Thyroid gland (tissue), 4 donors: ENCODE measurements around the gene ATP2A1. TPM values are rescaled to one million over a fixed set of nuclear protein-coding genes. Genes with fewer than 3 reads are reported as not detected.

ENCODE experiments used
- DNase-seq, 2 donors: peaks; one replicate each; pipeline ENCODE4 v3.0.0-alpha.2; 2019
- H3K27ac ChIP-seq, 3 donors: fragments of 200-600 bp; sonication (generic); 1 replicate in 2 of 3; 2 replicates in 1 of 3; pipeline ENCODE4 v1.5.1; 2016 to 2019; ENCODE audit warnings: mild to moderate bottlenecking in 1 of 3, moderate library complexity in 1 of 3
- H3K27me3 ChIP-seq: fragments of 200-600 bp; sonication (generic); one replicate; pipeline ENCODE4 v1.5.1; 2019
- H3K36me3 ChIP-seq, 2 donors: fragments of 200-600 bp; sonication (generic); one replicate each; pipeline ENCODE4 v1.5.1; 2016 to 2019
- H3K4me1 ChIP-seq, 2 donors: fragments of 200-600 bp; sonication (generic); one replicate each; pipeline ENCODE4 v1.5.1; 2017 to 2019
- H3K4me3 ChIP-seq, 3 donors: fragments of 200-600 bp; sonication (generic); replicated peaks in 1 of 3; 1 replicate in 2 of 3; 2 replicates in 1 of 3; pipeline ENCODE4 v1.5.1; 2016; ENCODE audit warnings: mild to moderate bottlenecking in 1 of 3
- H3K9me3 ChIP-seq: fragments of 200-600 bp; sonication (generic); one replicate; pipeline ENCODE4 v1.5.1; 2017
- POLR2A ChIP-seq, 2 donors: fragments of 450-650 bp; IDR thresholded peaks; one replicate each; pipeline ENCODE4 v1.6.1; 2017; ENCODE audit warnings: antibody characterized with exemption in 2 of 2, mild to moderate bottlenecking in 2 of 2, moderate library complexity in 1 of 2
- WGBS, 2 donors: methylation state at CpG; one replicate each; pipeline ENCODE4 v1.1.5; 2017; 5-methylcytosine and 5-hydroxymethylcytosine counted together
- intact Hi-C: fragments of 100-400 bp; cut with DNase I; formaldehyde crosslinking; loops from one replicate; pipeline ENCODE4 v1.15.1; 2023
- total RNA-seq, 4 donors: library from RNA; depleted of rRNA; stranded (reverse); fragments of >200 nt; gene quantifications; one replicate each; pipeline ENCODE4 v1.2.3, GENCODE V29; 2016
- TF ChIP-seq, protein P1 (sequence below), 6 experiments: fragments of 200-600 bp in 3 of 6; fragments of 450-650 bp in 3 of 6; sonication (generic) in 3 of 6; IDR thresholded peaks; one replicate each; pipeline ENCODE4 v1.5.1; 2016 to 2019; ENCODE audit warnings: antibody characterized with exemption in 6 of 6, mild to moderate bottlenecking in 2 of 6, inconsistent platforms in 1 of 6, moderate library complexity in 1 of 6

ATP2A1 gene
- total RNA-seq, 4 donors from 2014 or later: 0.27 to 2.7 (median 2.3) TPM; not detected in 1

DNA sequence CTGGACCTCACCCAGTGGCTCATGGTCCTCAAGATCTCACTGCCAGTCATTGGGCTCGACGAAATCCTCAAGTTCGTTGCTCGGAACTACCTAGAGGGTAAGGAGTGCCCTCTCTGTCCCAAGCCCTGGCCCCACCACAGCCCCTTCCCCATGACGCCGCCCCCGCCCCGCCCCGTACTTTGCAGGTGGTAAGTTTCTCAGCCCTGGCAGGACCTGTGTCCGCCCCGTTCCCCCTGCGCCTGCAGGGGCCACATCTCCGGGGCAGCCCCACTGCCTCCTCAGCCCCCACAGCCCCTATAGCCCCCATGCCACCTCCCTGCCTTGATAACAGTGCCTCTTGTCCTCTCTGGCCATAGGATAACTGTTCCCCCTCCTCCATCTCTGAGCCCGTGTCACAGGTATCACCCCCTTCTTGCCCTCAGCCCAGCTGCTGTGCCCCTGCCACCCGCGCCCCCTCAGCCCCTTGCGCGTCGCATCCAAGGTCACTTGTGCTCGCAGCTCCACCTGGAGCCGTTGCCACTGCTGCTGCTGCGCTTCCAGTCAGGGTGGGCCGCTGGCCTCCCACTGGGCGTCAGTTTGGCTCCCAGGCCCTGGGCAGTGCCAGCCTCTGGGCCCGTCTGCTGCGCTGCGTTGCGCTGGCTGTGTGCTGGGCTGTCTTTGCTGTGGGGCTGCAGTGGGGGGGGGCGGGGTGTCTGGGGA lies 25.2 kb downstream of the ATP2A1 start:
- Histone ChIP-seq H3K27ac (no peak overlapping the region), H3K9me3 (no peaks in the 10 kb centered on the region), H3K4me3 (no peak overlapping the region), H3K4me1 (no peaks in the 10 kb centered on the region), H3K27me3 (no peaks in the 10 kb centered on the region), H3K36me3 (peaks cover 0 to 22% of the 10 kb centered on the region in 2 donors)
- intact Hi-C loops: no loop called here
- TF ChIP-seq POLR2A (IDR thresholded peaks at IDR 0.05): no peak
- TF ChIP-seq, protein P1, sequence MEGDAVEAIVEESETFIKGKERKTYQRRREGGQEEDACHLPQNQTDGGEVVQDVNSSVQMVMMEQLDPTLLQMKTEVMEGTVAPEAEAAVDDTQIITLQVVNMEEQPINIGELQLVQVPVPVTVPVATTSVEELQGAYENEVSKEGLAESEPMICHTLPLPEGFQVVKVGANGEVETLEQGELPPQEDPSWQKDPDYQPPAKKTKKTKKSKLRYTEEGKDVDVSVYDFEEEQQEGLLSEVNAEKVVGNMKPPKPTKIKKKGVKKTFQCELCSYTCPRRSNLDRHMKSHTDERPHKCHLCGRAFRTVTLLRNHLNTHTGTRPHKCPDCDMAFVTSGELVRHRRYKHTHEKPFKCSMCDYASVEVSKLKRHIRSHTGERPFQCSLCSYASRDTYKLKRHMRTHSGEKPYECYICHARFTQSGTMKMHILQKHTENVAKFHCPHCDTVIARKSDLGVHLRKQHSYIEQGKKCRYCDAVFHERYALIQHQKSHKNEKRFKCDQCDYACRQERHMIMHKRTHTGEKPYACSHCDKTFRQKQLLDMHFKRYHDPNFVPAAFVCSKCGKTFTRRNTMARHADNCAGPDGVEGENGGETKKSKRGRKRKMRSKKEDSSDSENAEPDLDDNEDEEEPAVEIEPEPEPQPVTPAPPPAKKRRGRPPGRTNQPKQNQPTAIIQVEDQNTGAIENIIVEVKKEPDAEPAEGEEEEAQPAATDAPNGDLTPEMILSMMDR (IDR thresholded peaks at IDR 0.05): no peak
- WGBS, 2 donors: 89 to 90% methylated on average over 23 to 29 of the region's 29 CpGs
- no peak for DNase-seq

GRCh38 chr16:28904363-28904762 lies 26.1 kb downstream of the ATP2A1 start:
- Histone ChIP-seq H3K4me1 (no peaks in the 10 kb centered on the region), H3K4me3 (no peak overlapping the region), H3K27me3 (no peaks in the 10 kb centered on the region), H3K27ac (no peak overlapping the region), H3K9me3 (no peaks in the 10 kb centered on the region), H3K36me3 (peaks cover 0 to 24% of the 10 kb centered on the region in 2 donors)
- intact Hi-C loops: no loop called here
- WGBS, 2 donors: 90 to 92% methylated on average over 11 to 12 of the region's 14 CpGs
- no peak for DNase-seq
- TF ChIP-seq, protein P1 (IDR thresholded peaks at IDR 0.05): no peak

DNA sequence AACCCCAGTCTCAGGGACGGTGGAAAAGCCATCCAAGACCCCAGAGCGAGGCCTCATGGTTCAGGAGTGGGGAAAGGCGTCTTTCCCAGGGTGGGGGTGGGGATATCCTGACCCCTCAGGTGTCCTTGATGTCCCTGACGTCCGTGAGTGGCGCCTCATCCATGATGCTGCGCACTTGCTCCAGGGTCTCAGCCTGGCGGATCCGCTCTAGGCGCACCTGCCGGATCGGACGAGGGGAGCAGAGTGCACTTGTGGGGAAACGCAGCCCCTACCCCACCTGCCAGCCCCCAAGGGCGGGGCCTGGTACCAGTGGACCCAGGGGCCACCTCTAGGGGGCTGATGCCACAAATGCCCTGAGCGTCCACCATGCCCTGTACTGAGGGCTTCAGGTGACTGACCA lies 26.5 kb downstream of the ATP2A1 start:
- Histone ChIP-seq H3K9me3 (no peaks in the 10 kb centered on the region), H3K36me3 (peaks cover 0 to 24% of the 10 kb centered on the region in 2 donors), H3K4me1 (no peaks in the 10 kb centered on the region), H3K4me3 (no peak overlapping the region), H3K27me3 (no peaks in the 10 kb centered on the region), H3K27ac (no peak overlapping the region)
- intact Hi-C loops: no loop called here
- DNase-seq: no peak
- TF ChIP-seq, protein P1 (IDR thresholded peaks at IDR 0.05): no peak
- no peak for TF ChIP-seq POLR2A (IDR thresholded peaks at IDR 0.05)
- WGBS, 2 donors: 78 to 92% methylated on average over 2 to 5 of the region's 16 CpGs

DNA sequence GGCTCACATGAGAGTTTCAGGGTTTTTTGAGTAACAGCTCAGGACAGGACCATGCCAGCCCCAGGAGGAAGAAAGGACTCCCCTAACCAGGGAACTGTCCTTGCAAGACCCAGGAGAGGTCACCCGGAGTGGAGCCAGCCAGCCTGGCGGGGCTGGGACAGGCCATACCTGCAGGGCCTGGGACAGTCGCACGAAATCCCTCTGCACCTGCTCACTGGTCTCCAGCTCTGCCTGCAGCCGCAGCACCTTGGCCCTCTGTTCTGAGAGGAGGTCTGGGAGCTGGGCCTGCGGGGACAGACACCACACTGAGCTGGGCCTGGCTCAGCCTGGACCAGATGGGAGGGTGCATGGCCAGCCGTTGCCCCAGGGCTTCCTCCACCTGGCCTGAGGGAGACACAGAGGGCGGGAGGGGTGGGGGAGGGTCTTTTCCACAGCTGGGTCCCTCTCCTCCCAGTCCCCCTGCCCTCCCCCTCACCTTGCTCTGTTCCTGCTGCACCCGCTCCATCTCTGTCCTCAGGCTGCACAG lies 27.0 kb downstream of the ATP2A1 start:
- H3K27me3 ChIP-seq: no peaks in the 10 kb centered on the region
- 87 to 93% methylated on average over 5 to 9 of the region's 9 CpGs for WGBS, 2 donors

More for the DNA sequence above, 27.0 kb downstream of the ATP2A1 start:
- TF ChIP-seq, protein P1 (IDR thresholded peaks at IDR 0.05): no peak
- TF ChIP-seq POLR2A (IDR thresholded peaks at IDR 0.05): no peak
- DNase-seq: no peak
- Histone ChIP-seq H3K4me1 (no peaks in the 10 kb centered on the region), H3K36me3 (peaks cover 0 to 24% of the 10 kb centered on the region in 2 donors), H3K27ac (no peak overlapping the region), H3K9me3 (no peaks in the 10 kb centered on the region), H3K4me3 (no peak overlapping the region)
- intact Hi-C loops: no loop called here
